ENCODE measurements around the gene RASA2. TPM values are rescaled to one million over a fixed set of nuclear protein-coding genes. Genes with fewer than 3 reads are reported as not detected.
A peak's percentile ranks its signal among the peaks of the same experiment; 100 is the strongest.
"Not testable (repeated sequence)": the region's sequence is repeated elsewhere in the genome, so short reads cannot be mapped to it uniquely, and the experiment has no call there.

The RASA2 gene
- total RNA-seq, 6 donors from 2014 or later: 11.7 to 41.5 (median 21.3) TPM

DNA sequence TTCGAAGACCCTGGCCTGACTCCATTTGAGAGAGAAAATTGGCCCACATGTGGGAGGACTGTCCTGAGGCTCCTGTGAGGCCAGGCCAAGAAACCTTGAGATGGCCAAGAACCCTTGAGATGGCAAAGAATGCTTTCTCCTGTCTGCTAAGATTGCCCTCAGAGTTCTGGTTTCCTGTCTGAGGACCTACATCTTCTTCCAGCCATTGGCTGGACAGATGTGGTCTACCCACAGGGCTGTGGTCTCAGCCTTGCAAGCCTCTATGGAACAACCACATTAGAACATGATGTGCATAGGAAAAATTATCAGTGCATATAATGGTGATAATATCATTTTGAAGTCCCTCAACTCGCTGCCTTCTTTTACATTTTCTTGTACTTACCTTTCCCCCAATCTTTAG is 10.8 kb upstream of the RASA2 start:
- ATAC-seq (ENCODE audit: low FRiP score in 2 of 2): no peak
- no peaks in the 10 kb centered on the region for H3K27me3 ChIP-seq
- TF ChIP-seq, protein P1, sequence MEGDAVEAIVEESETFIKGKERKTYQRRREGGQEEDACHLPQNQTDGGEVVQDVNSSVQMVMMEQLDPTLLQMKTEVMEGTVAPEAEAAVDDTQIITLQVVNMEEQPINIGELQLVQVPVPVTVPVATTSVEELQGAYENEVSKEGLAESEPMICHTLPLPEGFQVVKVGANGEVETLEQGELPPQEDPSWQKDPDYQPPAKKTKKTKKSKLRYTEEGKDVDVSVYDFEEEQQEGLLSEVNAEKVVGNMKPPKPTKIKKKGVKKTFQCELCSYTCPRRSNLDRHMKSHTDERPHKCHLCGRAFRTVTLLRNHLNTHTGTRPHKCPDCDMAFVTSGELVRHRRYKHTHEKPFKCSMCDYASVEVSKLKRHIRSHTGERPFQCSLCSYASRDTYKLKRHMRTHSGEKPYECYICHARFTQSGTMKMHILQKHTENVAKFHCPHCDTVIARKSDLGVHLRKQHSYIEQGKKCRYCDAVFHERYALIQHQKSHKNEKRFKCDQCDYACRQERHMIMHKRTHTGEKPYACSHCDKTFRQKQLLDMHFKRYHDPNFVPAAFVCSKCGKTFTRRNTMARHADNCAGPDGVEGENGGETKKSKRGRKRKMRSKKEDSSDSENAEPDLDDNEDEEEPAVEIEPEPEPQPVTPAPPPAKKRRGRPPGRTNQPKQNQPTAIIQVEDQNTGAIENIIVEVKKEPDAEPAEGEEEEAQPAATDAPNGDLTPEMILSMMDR (IDR thresholded peaks at IDR 0.05): no peak
- TF ChIP-seq POLR2AphosphoS5 (IDR thresholded peaks at IDR 0.05) (peak in 1 of 2 donors; percentile 22), POLR2A (IDR thresholded peaks at IDR 0.05) (no peak)
- DNase-seq: peak in 1 of 2 donors; percentile 38
- WGBS, 2 donors: 83% methylated on average over 2 of the region's 2 CpGs
- H3K4me1 ChIP-seq: peaks cover 0 to 3% (median 1%) of the 10 kb centered on the region in 4 donors
- no peaks in the 10 kb centered on the region for H3K36me3 ChIP-seq
- H3K4me3 ChIP-seq: no peak overlapping the region
- no peak overlapping the region for H3K27ac ChIP-seq
- H3K9me3 ChIP-seq: no peaks in the 10 kb centered on the region

- Histone ChIP-seq H3K4me3 (no peak overlapping the region), H3K4me1 (peaks cover 0 to 3% (median 1%) of the 10 kb centered on the region in 4 donors), H3K27ac (no peak overlapping the region), H3K27me3 (no peaks in the 10 kb centered on the region), H3K36me3 (no peaks in the 10 kb centered on the region), H3K9me3 (no peaks in the 10 kb centered on the region)
- no peak for ATAC-seq (ENCODE audit: low FRiP score in 2 of 2)
- TF ChIP-seq POLR2AphosphoS5 (IDR thresholded peaks at IDR 0.05) (no peak), POLR2A (IDR thresholded peaks at IDR 0.05) (no peak), EP300 (IDR thresholded peaks at IDR 0.05) (no peak)
- TF ChIP-seq, protein P1 (IDR thresholded peaks at IDR 0.05): no peak
- peak in 1 of 2 donors; percentile 54 for DNase-seq
- WGBS, 2 donors: 91 to 92% methylated on average over 4 of the region's 4 CpGs
Measured at GRCh38 chr3:141477224-141477623, 9.6 kb upstream of the RASA2 start.

GRCh38 chr3:141478139-141478538 is 8.7 kb upstream of the RASA2 start:
- whole genome bisulfite sequencing, 2 donors: 88 to 89% methylated on average over 2 of the region's 2 CpGs
- ATAC-seq (ENCODE audit: low FRiP score in 2 of 2) (no peak), DNase-seq (no peak)
- TF ChIP-seq EP300 (IDR thresholded peaks at IDR 0.05) (no peak), POLR2A (IDR thresholded peaks at IDR 0.05) (no peak), POLR2AphosphoS5 (IDR thresholded peaks at IDR 0.05) (no peak)
- TF ChIP-seq, protein P1 (IDR thresholded peaks at IDR 0.05): no peak
- Histone ChIP-seq H3K4me3 (no peak overlapping the region), H3K4me1 (peaks cover 0 to 9% (median 4%) of the 10 kb centered on the region in 4 donors), H3K27me3 (no peaks in the 10 kb centered on the region), H3K9me3 (no peaks in the 10 kb centered on the region), H3K36me3 (no peaks in the 10 kb centered on the region), H3K27ac (no peak overlapping the region)

DNA sequence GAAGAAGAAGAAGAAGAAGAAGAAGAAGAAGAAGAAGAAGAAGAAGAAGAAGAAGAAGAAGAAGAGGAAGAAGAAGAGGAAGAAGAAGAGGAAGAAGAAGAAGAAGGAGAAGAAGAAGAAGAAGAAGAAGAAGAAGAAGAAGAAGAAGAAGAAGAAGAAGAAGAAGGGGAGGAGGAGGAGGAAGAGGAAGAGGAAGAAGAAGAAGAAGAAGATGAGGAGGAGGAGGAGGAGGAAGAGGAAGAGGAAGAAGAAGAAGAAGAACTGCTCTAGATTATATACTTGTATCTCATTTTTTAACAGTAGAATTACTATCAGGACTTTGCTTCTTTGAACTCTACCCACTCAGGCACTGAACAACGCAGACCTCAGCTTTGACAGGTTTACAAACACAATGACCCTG is 8.0 kb upstream of the RASA2 start:
- H3K4me1 ChIP-seq; H3K27me3 ChIP-seq; H3K27ac ChIP-seq; ATAC-seq (ENCODE audit: low FRiP score in 2 of 2); H3K9me3 ChIP-seq; DNase-seq; H3K36me3 ChIP-seq; H3K4me3 ChIP-seq: not testable (repeated sequence)
- WGBS, 2 donors: 76 to 81% methylated on average over 1 of the region's 1 CpG

DNA sequence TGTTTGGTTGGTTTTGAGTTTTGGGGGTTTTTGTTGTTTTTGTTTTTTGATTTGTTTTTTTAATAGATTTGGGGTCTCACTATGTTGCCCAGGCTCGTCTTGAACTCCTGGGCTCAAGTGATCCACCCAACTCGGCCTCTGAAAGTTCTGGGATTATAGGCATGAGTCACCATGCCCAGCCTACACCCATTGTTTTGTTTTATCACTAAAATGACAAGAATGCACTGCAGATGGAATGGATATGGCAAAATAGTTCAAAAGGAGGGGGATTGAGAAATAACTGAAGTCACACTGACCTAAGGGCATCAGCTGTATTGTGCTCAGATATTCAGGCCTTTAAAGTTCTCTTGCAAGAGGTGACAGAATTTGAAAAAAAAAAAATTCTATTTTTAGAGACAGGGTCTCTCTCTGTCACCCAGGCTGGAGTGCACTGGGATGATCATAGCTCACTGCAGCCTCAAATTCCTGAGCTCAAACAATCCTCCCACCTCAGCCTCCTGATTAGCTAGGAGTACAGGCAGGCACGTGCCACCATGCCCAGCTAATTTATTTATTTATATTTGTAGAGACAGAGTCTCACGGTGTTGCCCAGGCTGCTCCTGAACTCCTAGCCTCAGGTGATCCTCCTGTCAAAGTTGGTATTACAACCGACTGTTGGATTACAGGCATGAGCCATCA is 4.4 kb upstream of the RASA2 start:
- TF ChIP-seq POLR2AphosphoS5 (IDR thresholded peaks at IDR 0.05) (peak in 1 of 2 donors; percentile 29), EP300 (IDR thresholded peaks at IDR 0.05) (no peak), POLR2A (IDR thresholded peaks at IDR 0.05) (no peak)
- TF ChIP-seq, protein P1 (IDR thresholded peaks at IDR 0.05): no peak
- ATAC-seq (ENCODE audit: low FRiP score in 2 of 2): no peak

More for the DNA sequence above, 4.4 kb upstream of the RASA2 start:
- WGBS, 2 donors: 77 to 87% methylated on average over 5 of the region's 5 CpGs
- Histone ChIP-seq H3K4me1 (peaks cover 19 to 27% (median 21%) of the 10 kb centered on the region in 4 donors), H3K27me3 (no peaks in the 10 kb centered on the region), H3K9me3 (no peaks in the 10 kb centered on the region), H3K27ac (no peak overlapping the region), H3K4me3 (no peak overlapping the region), H3K36me3 (no peaks in the 10 kb centered on the region)
- DNase-seq: no peak

All from upper lobe of left lung (tissue), 6 donors.